Karpas-422 (cell line): ENCODE results near the gene TP53. TPM values are rescaled to one million over a fixed set of nuclear protein-coding genes. Genes with fewer than 3 reads are reported as not detected.

Source experiments
- DNase-seq: peaks from one replicate; pipeline ENCODE4 v3.0.0-alpha.2; 2015
- H2AFZ ChIP-seq: fragments of 200-600 bp; sonication (generic); 2 replicates; pipeline ENCODE4 v1.6.1; 2014; ENCODE audit warnings: antibody characterized with exemption, low read length, mixed read lengths
- H3K27ac ChIP-seq: fragments of 200-600 bp; sonication (generic); 2 replicates; pipeline ENCODE4 v1.5.1; 2014; ENCODE audit warnings: mild to moderate bottlenecking, low read length, moderate library complexity
- H3K27me3 ChIP-seq: fragments of 200-600 bp; sonication (generic); 2 replicates; pipeline ENCODE4 v1.6.1; 2014; ENCODE audit warnings: low read length, mixed read lengths
- H3K36me3 ChIP-seq: fragments of 200-600 bp; sonication (generic); 2 replicates; pipeline ENCODE4 v1.6.1; 2014; ENCODE audit warnings: low read length, mixed read lengths; ENCODE audit not compliant: insufficient read depth
- H3K4me1 ChIP-seq: fragments of 200-600 bp; sonication (generic); 2 replicates; pipeline ENCODE4 v1.6.1; 2014; ENCODE audit warnings: mild to moderate bottlenecking, low read length, mixed read lengths
- H3K4me2 ChIP-seq: fragments of 200-600 bp; sonication (generic); 2 replicates; pipeline ENCODE4 v1.6.1; 2014; ENCODE audit warnings: low read length, low read depth, mild to moderate bottlenecking; ENCODE audit not compliant: poor library complexity, severe bottlenecking
- H3K4me3 ChIP-seq: fragments of 200-600 bp; sonication (generic); 2 replicates; pipeline ENCODE4 v1.5.1; 2014; ENCODE audit warnings: mild to moderate bottlenecking, antibody characterized with exemption, low read length, mixed read lengths
- H3K79me2 ChIP-seq: fragments of 200-600 bp; sonication (generic); 2 replicates; pipeline ENCODE4 v1.6.1; 2014; ENCODE audit warnings: mild to moderate bottlenecking, low read length, mixed read lengths
- H3K9ac ChIP-seq: fragments of 200-600 bp; sonication (generic); 2 replicates; pipeline ENCODE4 v1.6.0; 2014; ENCODE audit warnings: low read length
- H3K9me2 ChIP-seq: fragments of 200-600 bp; sonication (generic), shearing (Covaris generic); replicated peaks from 2 replicates; pipeline ENCODE4 v1.6.0; 2014; ENCODE audit warnings: mild to moderate bottlenecking, low read length, moderate library complexity; ENCODE audit not compliant: insufficient read depth
- H3K9me3 ChIP-seq: fragments of 300-700, 200-600 bp; sonication (generic); 2 replicates; pipeline ENCODE4 v1.6.1; 2014; ENCODE audit warnings: low read length, mixed read lengths
- H4K20me1 ChIP-seq: fragments of 200-600 bp; sonication (generic); 2 replicates; pipeline ENCODE4 v1.6.1; 2014; ENCODE audit warnings: mild to moderate bottlenecking, antibody characterized with exemption, low read length, low read depth; ENCODE audit not compliant: insufficient read depth
- total RNA-seq: library from RNA; depleted of rRNA; stranded (reverse); fragments of >200 nt; shearing (Covaris generic); gene quantifications from 2 replicates; pipeline ENCODE4 v1.2.3, GENCODE V29; 2014; ENCODE audit warnings: low replicate concordance

TP53 gene
- total RNA-seq, 1 experiment from 2014 or later, result 11.0 TPM

DNA sequence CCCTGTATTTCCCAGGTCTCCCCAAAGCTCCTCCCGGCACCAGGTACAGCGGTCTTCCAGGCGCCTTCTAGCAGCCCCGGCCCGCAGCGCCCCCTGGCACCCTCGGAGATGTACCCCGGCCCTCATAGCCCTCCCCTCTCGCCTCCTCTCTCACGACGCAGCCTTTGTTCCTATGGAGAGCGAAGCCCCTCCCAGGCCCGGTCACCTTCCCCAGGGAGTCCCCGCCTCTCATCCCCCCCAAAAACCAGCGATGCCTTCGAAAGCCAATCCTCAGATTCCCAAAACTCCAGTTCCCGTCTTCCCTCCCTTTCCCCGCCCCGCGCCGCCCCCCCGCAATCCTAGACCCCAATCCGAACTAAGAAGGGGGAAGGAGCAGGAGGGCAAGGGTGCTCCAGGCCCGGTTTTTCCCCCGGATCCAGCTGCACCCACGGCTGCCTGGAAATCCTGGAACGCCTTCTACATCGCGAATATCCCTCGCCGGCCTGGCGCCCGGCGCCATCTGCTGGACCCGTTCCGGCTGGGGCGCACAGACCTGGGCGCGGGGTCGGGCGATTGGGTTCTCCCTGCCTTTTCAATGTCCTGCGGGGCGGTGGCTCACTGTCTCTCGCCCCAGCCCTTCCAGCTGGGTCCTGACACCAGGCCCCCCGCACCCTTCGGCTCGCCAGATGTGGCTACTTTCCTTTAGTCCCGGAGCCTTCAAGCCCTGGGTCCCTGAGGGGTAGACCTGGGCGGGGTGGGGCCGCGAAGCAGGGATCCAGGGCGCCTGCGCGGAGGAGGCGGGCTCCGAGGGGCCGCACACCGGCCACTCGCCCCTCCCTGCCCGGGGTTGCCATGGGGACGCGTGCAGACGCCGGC is 29.8 kb upstream of the TP53 start, which contains the start of gene DNAH2:
Gene DNAH2 (plus strand): TSS at position 844 of the 855 bp plus-strand sequence. CDS start 1,991 bp downstream, outside the sequence.
- Histone ChIP-seq H3K4me1 (peaks cover 17% of the 10 kb centered on the region), H3K27ac (no peak within 1 kb of the TSS), H4K20me1 (no peaks in the 10 kb centered on the region), H3K9me3 (no peaks in the 10 kb centered on the region), H3K4me3 (peak within 1 kb of the TSS; percentile 68), H3K4me2 (peak within 1 kb of the TSS; percentile 86), H3K9ac (peak within 1 kb of the TSS; percentile 64), H3K9me2 (no peaks in the 10 kb centered on the region), H3K27me3 (no peaks in the 10 kb centered on the region), H3K36me3 (no peaks in the 10 kb centered on the region), H2AFZ (peak within 1 kb of the TSS; percentile 94), H3K79me2 (no peaks in the 10 kb centered on the region)
- peak; percentile 88 for DNase-seq

DNA sequence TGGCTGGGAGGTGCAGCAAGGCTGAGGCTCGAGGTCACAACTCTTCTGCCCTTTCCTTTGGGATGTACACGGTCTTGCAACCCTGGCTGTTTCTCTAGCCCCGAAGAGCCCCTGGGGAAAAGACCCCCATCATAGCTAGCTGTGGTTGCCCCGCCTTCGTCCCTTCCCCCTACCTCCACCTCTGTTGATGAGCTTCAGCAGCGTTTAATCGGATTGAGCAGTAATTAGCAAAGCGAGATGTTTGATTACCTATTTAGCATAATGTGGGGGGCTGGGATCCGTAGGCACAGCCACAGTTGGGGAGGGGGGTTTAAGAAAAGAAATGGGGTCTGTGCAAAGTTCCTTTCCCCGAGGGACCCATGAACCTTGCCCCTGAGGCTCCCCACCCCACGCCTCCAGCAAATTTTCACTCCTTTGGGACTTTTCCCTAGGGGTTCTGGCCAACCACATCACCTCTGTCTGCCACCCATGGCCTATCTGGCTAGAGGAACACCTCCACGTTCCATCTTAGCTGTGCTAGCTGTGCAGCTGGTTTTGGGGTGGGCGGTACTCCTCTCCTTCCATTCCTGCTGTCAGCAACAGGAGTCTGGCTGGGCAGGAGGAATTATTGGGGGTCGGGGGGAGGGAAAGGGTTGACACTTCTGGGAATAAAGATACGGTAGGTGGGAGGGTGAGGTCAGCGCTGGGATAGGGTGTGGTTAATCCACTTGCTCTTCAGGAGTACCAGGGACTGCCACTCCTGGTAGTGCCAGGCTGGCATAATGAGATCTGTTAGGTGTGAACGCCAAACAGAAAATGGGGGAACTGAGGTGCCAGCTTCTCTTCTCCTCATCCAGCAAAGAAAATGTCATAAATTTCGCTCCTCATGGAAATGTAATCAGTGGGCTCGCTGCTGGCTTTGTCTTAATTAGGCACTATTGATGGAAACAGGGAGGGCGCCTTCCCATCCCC is 28.9 kb upstream of the TP53 start:
- no peaks in the 10 kb centered on the region for H3K9me3 ChIP-seq
- no peak overlapping the region for H3K27ac ChIP-seq
- no peaks in the 10 kb centered on the region for H3K36me3 ChIP-seq
- peak overlapping the region; percentile 86 for H3K4me2 ChIP-seq
- no peaks in the 10 kb centered on the region for H3K27me3 ChIP-seq
- H2AFZ ChIP-seq, result no peak overlapping the region
- H3K79me2 ChIP-seq, result no peaks in the 10 kb centered on the region
- no peaks in the 10 kb centered on the region for H3K9me2 ChIP-seq
- no peak for DNase-seq
- H4K20me1 ChIP-seq, result no peaks in the 10 kb centered on the region
- H3K4me3 ChIP-seq, result peak overlapping the region; percentile 68; the same call in 1 of the 2 replicates
- H3K4me1 ChIP-seq, result peaks cover 17% of the 10 kb centered on the region
- H3K9ac ChIP-seq, result peak overlapping the region; percentile 64

- no peak overlapping the region for H3K4me2 ChIP-seq
- H3K27me3 ChIP-seq, result no peaks in the 10 kb centered on the region
These were observed 27.7 kb upstream of the TP53 start for GRCh38 chr17:7714721-7715594.

GRCh38 chr17:7713782-7714181 is 26.5 kb upstream of the TP53 start:
- Histone ChIP-seq H3K9me2 (no peaks in the 10 kb centered on the region), H3K4me1 (peaks cover 27% of the 10 kb centered on the region), H3K9me3 (no peaks in the 10 kb centered on the region), H3K4me3 (no peak overlapping the region), H3K4me2 (no peak overlapping the region), H3K36me3 (no peaks in the 10 kb centered on the region), H3K27me3 (no peaks in the 10 kb centered on the region), H4K20me1 (no peaks in the 10 kb centered on the region), H3K27ac (no peak overlapping the region), H3K79me2 (no peaks in the 10 kb centered on the region), H3K9ac (no peak overlapping the region), H2AFZ (no peak overlapping the region)
- DNase-seq, result no peak

More at GRCh38 chr17:7714721-7715594, 27.7 kb upstream of the TP53 start:
- Histone ChIP-seq H3K9ac (no peak overlapping the region), H3K9me2 (no peaks in the 10 kb centered on the region), H4K20me1 (no peaks in the 10 kb centered on the region), H3K4me1 (peaks cover 23% of the 10 kb centered on the region), H3K9me3 (no peaks in the 10 kb centered on the region), H3K36me3 (no peaks in the 10 kb centered on the region), H2AFZ (no peak overlapping the region), H3K27ac (no peak overlapping the region), H3K4me3 (no peak overlapping the region), H3K79me2 (no peaks in the 10 kb centered on the region)
- DNase-seq, result no peak

- DNase-seq, result no peak
- Histone ChIP-seq H4K20me1 (no peaks in the 10 kb centered on the region), H3K4me1 (peaks cover 19% of the 10 kb centered on the region), H3K9me2 (no peaks in the 10 kb centered on the region), H3K4me2 (no peak overlapping the region), H3K79me2 (no peaks in the 10 kb centered on the region), H3K27me3 (no peaks in the 10 kb centered on the region), H3K36me3 (no peaks in the 10 kb centered on the region), H3K4me3 (no peak overlapping the region), H3K9me3 (no peaks in the 10 kb centered on the region), H3K9ac (no peak overlapping the region), H3K27ac (no peak overlapping the region), H2AFZ (no peak overlapping the region)
These were observed 25.0 kb upstream of the TP53 start for GRCh38 chr17:7712111-7712771.

DNA sequence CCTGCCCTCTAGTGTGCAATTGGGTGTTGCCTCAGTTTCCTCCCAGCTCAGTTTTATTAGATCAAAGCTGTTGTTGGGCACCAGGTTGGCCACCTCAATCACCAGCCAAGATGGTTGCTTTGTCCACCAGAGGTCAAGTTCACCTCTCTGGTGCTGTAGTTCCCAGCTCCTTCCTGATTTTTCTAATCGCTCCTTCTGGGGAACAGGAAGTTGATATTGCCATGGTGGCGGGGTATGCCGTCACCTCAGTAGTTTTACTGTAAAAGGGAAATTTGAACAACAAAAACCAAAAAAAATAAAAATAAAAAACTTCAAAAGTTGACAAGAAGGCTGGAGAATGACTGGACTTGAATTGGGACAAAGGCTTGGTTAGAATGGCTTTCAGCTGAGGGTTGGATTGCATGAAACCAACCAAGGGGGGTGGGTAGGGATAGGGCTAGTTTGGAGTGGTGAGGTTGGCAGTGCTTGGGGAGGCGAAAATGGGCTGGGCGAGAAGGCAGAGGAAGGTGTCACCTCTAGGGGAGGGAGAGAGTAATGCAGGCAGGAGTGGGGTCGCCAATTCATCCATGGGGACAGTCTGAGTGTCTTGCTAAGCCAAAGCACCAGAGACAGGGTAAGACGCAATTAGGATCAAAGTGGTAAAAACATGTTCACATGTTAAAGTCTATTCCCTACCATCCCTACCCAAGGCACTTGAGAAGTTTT is 23.9 kb upstream of the TP53 start:
- no peak overlapping the region for H3K4me3 ChIP-seq
- no peaks in the 10 kb centered on the region for H3K79me2 ChIP-seq
- H3K9me3 ChIP-seq, result no peaks in the 10 kb centered on the region
- no peak overlapping the region for H3K9ac ChIP-seq
- H2AFZ ChIP-seq, result no peak overlapping the region
- H3K27ac ChIP-seq, result no peak overlapping the region
- no peaks in the 10 kb centered on the region for H4K20me1 ChIP-seq
- H3K4me2 ChIP-seq, result no peak overlapping the region
- peak; percentile 61 for DNase-seq
- no peaks in the 10 kb centered on the region for H3K36me3 ChIP-seq
- no peaks in the 10 kb centered on the region for H3K9me2 ChIP-seq
- peaks cover 10% of the 10 kb centered on the region for H3K4me1 ChIP-seq
- no peaks in the 10 kb centered on the region for H3K27me3 ChIP-seq

GRCh38 chr17:7710301-7710700 is 23.0 kb upstream of the TP53 start:
- H2AFZ ChIP-seq, result peak overlapping the region; percentile 81
- H3K4me3 ChIP-seq, result no peak overlapping the region
- no peak overlapping the region for H3K27ac ChIP-seq
- H3K79me2 ChIP-seq, result no peaks in the 10 kb centered on the region
- no peaks in the 10 kb centered on the region for H3K9me2 ChIP-seq
- peaks cover 10% of the 10 kb centered on the region for H3K4me1 ChIP-seq
- H4K20me1 ChIP-seq, result no peaks in the 10 kb centered on the region
- no peak overlapping the region for H3K9ac ChIP-seq
- no peaks in the 10 kb centered on the region for H3K9me3 ChIP-seq
- peak; percentile 56 for DNase-seq
- no peak overlapping the region for H3K4me2 ChIP-seq
- no peaks in the 10 kb centered on the region for H3K27me3 ChIP-seq
- H3K36me3 ChIP-seq, result no peaks in the 10 kb centered on the region
